ENCODE data around the gene RAB7A. TPM values are rescaled to one million over a fixed set of nuclear protein-coding genes. Genes with fewer than 3 reads are reported as not detected.
"Not testable (repeated sequence)": the region's sequence is repeated elsewhere in the genome, so short reads cannot be mapped to it uniquely, and the experiment has no call there.

Gene RAB7A
- total and polyA plus RNA-seq, 2 of the 4 experiments (the other 2 are of a cell fraction) = 57.0 to 240 TPM

DNA sequence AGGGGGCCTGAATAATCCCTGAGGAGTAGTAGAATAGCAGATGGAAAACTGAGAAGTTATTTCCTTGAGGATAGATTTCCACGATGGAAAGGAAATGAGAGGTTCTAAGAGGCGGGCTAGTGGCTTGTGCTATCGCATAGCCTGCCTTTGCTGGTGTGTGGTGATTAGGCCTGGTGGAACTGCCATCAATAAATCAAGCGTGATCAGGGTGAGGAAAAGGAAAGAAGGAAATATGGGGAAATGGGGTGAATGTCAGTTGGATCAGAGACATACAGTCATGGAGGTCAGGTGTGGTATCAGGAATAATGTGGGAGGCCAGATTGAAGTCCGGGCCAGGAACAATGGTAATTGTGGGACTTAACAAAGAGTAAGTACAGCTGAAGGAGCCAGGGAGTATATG, 104.8 kb downstream of the RAB7A start:
- H2BK120ac ChIP-seq (ENCODE audit: low read depth, low read length); H4K91ac ChIP-seq (ENCODE audit: insufficient read depth, low read depth, low read length); H3K4me1 ChIP-seq (ENCODE audit: control insufficient read depth, insufficient read depth, low read length); H2BK5ac ChIP-seq (ENCODE audit: low read depth, low read length, poor library complexity, severe bottlenecking); H3K4me3 ChIP-seq (ENCODE audit: insufficient read depth, low read depth, low read length); H2AK9ac ChIP-seq (replicated peaks; ENCODE audit: low read depth, low read length, poor library complexity); H2BK20ac ChIP-seq (ENCODE audit: low read depth, low read length); DNase-seq; H2BK15ac ChIP-seq (ENCODE audit: low read depth, low read length); H4K20me1 ChIP-seq (ENCODE audit: insufficient read depth, low read length); H3K9me3 ChIP-seq (ENCODE audit: control insufficient read depth, insufficient read depth, low read length); CTCF ChIA-PET; H3K4ac ChIP-seq (ENCODE audit: low read depth, low read length); H3K18ac ChIP-seq (ENCODE audit: low read depth, low read length); intact Hi-C loops (cut with micrococcal nuclease); H3K9me1 ChIP-seq (ENCODE audit: insufficient read depth, low read length); in situ Hi-C loops (cut with MboI; ENCODE audit: low sequenced_read_pairs); H3K23ac ChIP-seq (ENCODE audit: low read depth, low read length); BruUV-seq (replicated peaks); H3K36me3 ChIP-seq (ENCODE audit: control insufficient read depth, insufficient read depth, low read length); H3K27ac ChIP-seq (ENCODE audit: insufficient read depth, low read length); H4K5ac ChIP-seq (ENCODE audit: low read depth, low read length); H3K27me3 ChIP-seq (ENCODE audit: control insufficient read depth, insufficient read depth, low read length); H2AK5ac ChIP-seq (ENCODE audit: low read depth, low read length); ATAC-seq (ENCODE audit: low read depth); dilution Hi-C loops (cut with HindIII; ENCODE audit: low sequenced_read_pairs, unreplicated experiment); H4K8ac ChIP-seq (ENCODE audit: low read depth in 2 of 2, low read length in 2 of 2); H3K14ac ChIP-seq (replicated peaks; ENCODE audit: low read depth, low read length); H3K4me2 ChIP-seq (ENCODE audit: low read depth, low read length); H3K79me1 ChIP-seq (ENCODE audit: low read depth in 1 of 2, low read length in 2 of 2); H3K56ac ChIP-seq (ENCODE audit: extremely low read depth, insufficient read depth, low read length); H3K9ac ChIP-seq (ENCODE audit: low read depth, low read length); H2AFZ ChIP-seq (replicated peaks; ENCODE audit: low read length, poor library complexity); POLR2A ChIA-PET (ENCODE audit: unreplicated experiment): not testable (repeated sequence)
- 90% methylated on average over 3 of the region's 5 CpGs; no CpG with 5 or more reads in 1 of the 2 experiments for WGBS, 2 experiments (ENCODE audit: extremely low coverage in 2 of 2, insufficient read length in 1 of 2)

GRCh38 chr3:128832979-128833378, 107.0 kb downstream of the RAB7A start:
- WGBS, 2 experiments (ENCODE audit: extremely low coverage in 2 of 2, insufficient read length in 1 of 2) = 37% methylated on average over 2 of the region's 5 CpGs; no CpG with 5 or more reads in 1 of the 2 experiments
- BruUV-seq (replicated peaks); H3K23ac ChIP-seq (ENCODE audit: low read depth, low read length); H4K8ac ChIP-seq (ENCODE audit: low read depth in 2 of 2, low read length in 2 of 2); H3K14ac ChIP-seq (replicated peaks; ENCODE audit: low read depth, low read length); H3K9ac ChIP-seq (ENCODE audit: low read depth, low read length); H3K4me1 ChIP-seq (ENCODE audit: control insufficient read depth, insufficient read depth, low read length); H2AFZ ChIP-seq (replicated peaks; ENCODE audit: low read length, poor library complexity); H3K27me3 ChIP-seq (ENCODE audit: control insufficient read depth, insufficient read depth, low read length); intact Hi-C loops (cut with micrococcal nuclease); dilution Hi-C loops (cut with HindIII; ENCODE audit: low sequenced_read_pairs, unreplicated experiment); H2BK15ac ChIP-seq (ENCODE audit: low read depth, low read length); DNase-seq; H2BK5ac ChIP-seq (ENCODE audit: low read depth, low read length, poor library complexity, severe bottlenecking); H4K91ac ChIP-seq (ENCODE audit: insufficient read depth, low read depth, low read length); H3K79me1 ChIP-seq (ENCODE audit: low read depth in 1 of 2, low read length in 2 of 2); H4K5ac ChIP-seq (ENCODE audit: low read depth, low read length); H3K4ac ChIP-seq (ENCODE audit: low read depth, low read length); H3K4me2 ChIP-seq (ENCODE audit: low read depth, low read length); H3K36me3 ChIP-seq (ENCODE audit: control insufficient read depth, insufficient read depth, low read length); H3K27ac ChIP-seq (ENCODE audit: insufficient read depth, low read length); H3K4me3 ChIP-seq (ENCODE audit: insufficient read depth, low read depth, low read length); H2BK120ac ChIP-seq (ENCODE audit: low read depth, low read length); POLR2A ChIA-PET (ENCODE audit: unreplicated experiment); H3K18ac ChIP-seq (ENCODE audit: low read depth, low read length); H4K20me1 ChIP-seq (ENCODE audit: insufficient read depth, low read length); ATAC-seq (ENCODE audit: low read depth); H3K56ac ChIP-seq (ENCODE audit: extremely low read depth, insufficient read depth, low read length); H2AK9ac ChIP-seq (replicated peaks; ENCODE audit: low read depth, low read length, poor library complexity); in situ Hi-C loops (cut with MboI; ENCODE audit: low sequenced_read_pairs); H2BK20ac ChIP-seq (ENCODE audit: low read depth, low read length); H2AK5ac ChIP-seq (ENCODE audit: low read depth, low read length); CTCF ChIA-PET; H3K9me1 ChIP-seq (ENCODE audit: insufficient read depth, low read length); H3K9me3 ChIP-seq (ENCODE audit: control insufficient read depth, insufficient read depth, low read length): not testable (repeated sequence)
